MV-4-11 (cell line): ENCODE results near the gene CERS6.

Source experiments
- DNase-seq: peaks from one replicate; lab custom pipeline; 2025; lab: John Stamatoyannopoulos, UW

The CERS6 gene

GRCh38 chr2:168496906-168497305 lies 40.8 kb downstream of the CERS6 start:
- DNase-seq = no peak

- peak; percentile 28 for DNase-seq
Measured at GRCh38 chr2:168499500-168499899, 43.4 kb downstream of the CERS6 start.

GRCh38 chr2:168500516-168500915 lies 44.4 kb downstream of the CERS6 start:
- no peak for DNase-seq

- DNase-seq = no peak
Measured at GRCh38 chr2:168501466-168502065, 45.5 kb downstream of the CERS6 start.

- DNase-seq = peak; percentile 22
Measured at GRCh38 chr2:168502852-168503251, 46.8 kb downstream of the CERS6 start.

GRCh38 chr2:168503901-168504300 lies 47.8 kb downstream of the CERS6 start:
- DNase-seq = no peak

- DNase-seq = no peak
Measured at GRCh38 chr2:168504323-168504722, 48.3 kb downstream of the CERS6 start.

GRCh38 chr2:168510125-168510756 lies 54.2 kb downstream of the CERS6 start:
- no peak for DNase-seq

GRCh38 chr2:168514692-168515091 lies 58.6 kb downstream of the CERS6 start:
- DNase-seq = no peak

GRCh38 chr2:168515502-168515901 lies 59.4 kb downstream of the CERS6 start:
- no peak for DNase-seq

GRCh38 chr2:168517816-168518215 lies 61.7 kb downstream of the CERS6 start:
- no peak for DNase-seq

- peak; percentile 22 for DNase-seq
Measured at GRCh38 chr2:168518555-168519066, 62.5 kb downstream of the CERS6 start.

- DNase-seq = no peak
Measured at GRCh38 chr2:168519534-168520308, 63.6 kb downstream of the CERS6 start.

- DNase-seq = no peak
Measured at GRCh38 chr2:168521053-168521741, 65.1 kb downstream of the CERS6 start.

GRCh38 chr2:168522446-168522845 lies 66.4 kb downstream of the CERS6 start:
- no peak for DNase-seq

- no peak for DNase-seq
Measured at GRCh38 chr2:168524005-168524404, 67.9 kb downstream of the CERS6 start.

- DNase-seq = no peak
Measured at GRCh38 chr2:168525020-168525419, 68.9 kb downstream of the CERS6 start.

GRCh38 chr2:168525716-168526446 lies 69.8 kb downstream of the CERS6 start:
- no peak for DNase-seq

- DNase-seq = no peak
Measured at GRCh38 chr2:168526641-168527040, 70.6 kb downstream of the CERS6 start.

- peak; percentile 33 for DNase-seq
Measured at GRCh38 chr2:168528016-168528415, 71.9 kb downstream of the CERS6 start.

- no peak for DNase-seq
Measured at GRCh38 chr2:168528469-168528868, 72.4 kb downstream of the CERS6 start.
